Fibroblast of upper back skin (primary cell): ENCODE results near the gene MICU1.

Source experiments
- DNase-seq: peaks from one replicate; pipeline ENCODE4 v3.0.0-alpha.2; 2013

MICU1 gene

GRCh38 chr10:72322280-72323058 is 303.4 kb downstream of the MICU1 start:
- no peak for DNase-seq

GRCh38 chr10:72322030-72322279 is 303.9 kb downstream of the MICU1 start:
- no peak for DNase-seq

GRCh38 chr10:72321248-72322029 is 304.4 kb downstream of the MICU1 start:
- DNase-seq = no peak

- DNase-seq = peak; percentile 100
These were observed 305.1 kb downstream of the MICU1 start for GRCh38 chr10:72320676-72321247.

GRCh38 chr10:72319416-72320254 is 306.2 kb downstream of the MICU1 start:
- peak; percentile 95 for DNase-seq

- no peak for DNase-seq
These were observed 307.2 kb downstream of the MICU1 start for GRCh38 chr10:72318418-72319262.
